ENCODE results near the gene ZNF692. TPM values are rescaled to one million over a fixed set of nuclear protein-coding genes. Genes with fewer than 3 reads are reported as not detected.
A peak's percentile ranks its signal among the peaks of the same experiment; 100 is the strongest.

ZNF692 gene
- total RNA-seq, 1 experiment from 2014 or later = 59.1 TPM

- Mint-ChIP-seq H3K36me3 (peaks cover 17% of the 10 kb centered on the region), H3K27me3 (ENCODE audit: low read depth) (no peaks in the 10 kb centered on the region), H3K4me3 (no peak overlapping the region), H3K4me1 (no peaks in the 10 kb centered on the region), H3K9me3 (no peaks in the 10 kb centered on the region), H3K27ac (no peak overlapping the region)
- no peak for DNase-seq (ENCODE audit: low spot score)
- TF ChIP-seq STAT6 (CRISPR knock-in tag; conservative IDR thresholded peaks at IDR 0.05; ENCODE audit: low read depth) (no peak), MAX (CRISPR knock-in tag; IDR thresholded peaks at IDR 0.05) (no peak), ZNF671 (CRISPR knock-in tag; IDR thresholded peaks at IDR 0.05) (no peak), ZNF263 (CRISPR knock-in tag; IDR thresholded peaks at IDR 0.05; ENCODE audit: low read depth) (no peak), E2F1 (CRISPR knock-in tag; IDR thresholded peaks at IDR 0.05) (no peak), ZNF138 (CRISPR knock-in tag; conservative IDR thresholded peaks at IDR 0.05) (no peak), CBFB (CRISPR knock-in tag; IDR thresholded peaks at IDR 0.05; ENCODE audit: low read depth) (no peak), CDX4 (CRISPR knock-in tag; IDR thresholded peaks at IDR 0.05; ENCODE audit: borderline replicate concordance) (no peak)
- ChIA-PET CTCF (interaction anchor here (2.7 kb wide), 1 partner anchor 9 kb away, joined by 13 read pairs; no protein-coding TSS in a partner anchor), POLR2A (no interaction called here)
- ATAC-seq = no peak
Measured at GRCh38 chr1:248850536-248851251, 8.2 kb downstream of the ZNF692 start.

- TF ChIP-seq ZBTB43 (CRISPR knock-in tag; IDR thresholded peaks at IDR 0.05) (no peak), ESRRA (CRISPR knock-in tag; IDR thresholded peaks at IDR 0.05; ENCODE audit: borderline replicate concordance) (no peak), NFATC4 (CRISPR knock-in tag; IDR thresholded peaks at IDR 0.05) (no peak), E2F4 (CRISPR knock-in tag; IDR thresholded peaks at IDR 0.05; ENCODE audit: borderline replicate concordance, low read depth) (no peak), FOXP4 (CRISPR knock-in tag; IDR thresholded peaks at IDR 0.05) (no peak), USF1 (CRISPR knock-in tag; IDR thresholded peaks at IDR 0.05) (no peak), ZNF532 (CRISPR knock-in tag; IDR thresholded peaks at IDR 0.05; ENCODE audit: borderline replicate concordance) (no peak)
- H3K4me3 Mint-ChIP-seq = no peak overlapping the region
- no peaks in the 10 kb centered on the region for H3K4me1 Mint-ChIP-seq
- no peaks in the 10 kb centered on the region for H3K27me3 Mint-ChIP-seq (ENCODE audit: low read depth)
- H3K36me3 Mint-ChIP-seq = peaks cover 22% of the 10 kb centered on the region
- no peaks in the 10 kb centered on the region for H3K9me3 Mint-ChIP-seq
- 0 out of 2 replicates have a peak overlapping the region, but pooled peaks have one; percentile 44 for H3K27ac Mint-ChIP-seq
- ChIA-PET CTCF (interaction anchor here (2.7 kb wide), 1 partner anchor 9 kb away, joined by 13 read pairs; no protein-coding TSS in a partner anchor), POLR2A (no interaction called here)
- ATAC-seq (no peak), DNase-seq (ENCODE audit: low spot score) (no peak)
Measured at GRCh38 chr1:248850124-248850523, 8.8 kb downstream of the ZNF692 start.
